Neural cell (in vitro differentiated cells): ENCODE results near the gene TMEM81. TPM values are rescaled to one million over a fixed set of nuclear protein-coding genes. Genes with fewer than 3 reads are reported as not detected.

ENCODE experiments used
- H2AFZ ChIP-seq: fragments of 200-600, 300-800 bp; sonication (generic), shearing (Covaris generic); 2 replicates; pipeline ENCODE4 v1.6.0; 2014; ENCODE audit warnings: low read depth, mild to moderate bottlenecking, antibody characterized with exemption, low read length, moderate library complexity
- H3F3A ChIP-seq: fragments of 200-600 bp; shearing (Covaris generic); 2 replicates; pipeline ENCODE4 v1.6.1; 2016; ENCODE audit warnings: mild to moderate bottlenecking, moderate library complexity, mixed read lengths, antibody characterized with exemption, low read length; ENCODE audit not compliant: insufficient read depth, poor library complexity, severe bottlenecking
- H3K27ac ChIP-seq: fragments of 200-600, 300-800 bp; sonication (generic), shearing (Covaris generic); 2 replicates; pipeline ENCODE4 v1.5.1; 2014; ENCODE audit warnings: mild to moderate bottlenecking, low read length, moderate library complexity
- H3K27me3 ChIP-seq: fragments of 300-800, 200-600 bp; sonication (generic), shearing (Covaris generic); 2 replicates; pipeline ENCODE4 v1.6.0; 2014; ENCODE audit warnings: mild to moderate bottlenecking, low read depth, low read length, moderate library complexity; ENCODE audit not compliant: insufficient read depth
- H3K36me3 ChIP-seq: fragments of 300-800, 200-600 bp; sonication (generic), shearing (Covaris generic); 2 replicates; pipeline ENCODE4 v1.5.1; 2014; ENCODE audit warnings: mild to moderate bottlenecking, antibody characterized with exemption, low read length, moderate library complexity; ENCODE audit not compliant: insufficient read depth
- H3K4me2 ChIP-seq: fragments of 300-800, 200-600 bp; sonication (generic), shearing (Covaris generic); 2 replicates; pipeline ENCODE4 v1.6.0; 2014; ENCODE audit warnings: mild to moderate bottlenecking, low read length
- H3K4me3 ChIP-seq: fragments of 300-800, 200-600 bp; sonication (generic), shearing (Covaris generic); 2 replicates; pipeline ENCODE4 v1.5.1; 2014; ENCODE audit warnings: mild to moderate bottlenecking, low read length, moderate library complexity
- H3K79me2 ChIP-seq: fragments of 200-600 bp; shearing (Covaris generic); replicated peaks from 2 replicates; pipeline ENCODE4 v1.6.0; 2014; ENCODE audit warnings: mild to moderate bottlenecking, low read length, moderate library complexity; ENCODE audit not compliant: insufficient read depth
- H3K9ac ChIP-seq: fragments of 300-800, 200-600 bp; sonication (generic), shearing (Covaris generic); 2 replicates; pipeline ENCODE4 v1.6.1; 2016; ENCODE audit warnings: mild to moderate bottlenecking, low read length, mixed read lengths
- H3K9me2 ChIP-seq: fragments of 200-600 bp; shearing (Covaris generic); 2 replicates; pipeline ENCODE4 v1.6.1; 2016; ENCODE audit warnings: mild to moderate bottlenecking, low read length, mixed read lengths; ENCODE audit not compliant: insufficient read depth
- H3K9me3 ChIP-seq: fragments of 200-600, 300-800 bp; sonication (generic), shearing (Covaris generic); 2 replicates; pipeline ENCODE4 v1.6.1; 2016; ENCODE audit warnings: mild to moderate bottlenecking, mixed run types, low read length, moderate library complexity, mixed read lengths
- H4K20me1 ChIP-seq: fragments of 200-600 bp; shearing (Covaris generic); 2 replicates; pipeline ENCODE4 v1.6.1; 2016; ENCODE audit warnings: mild to moderate bottlenecking, mixed run types; ENCODE audit not compliant: insufficient read depth
- CTCF ChIP-seq: fragments of 450-650 bp; IDR thresholded peaks from 2 replicates; pipeline ENCODE4 v1.5.1; 2014; ENCODE audit warnings: antibody characterized with exemption, mild to moderate bottlenecking, moderate library complexity; ENCODE audit not compliant: poor library complexity, severe bottlenecking
- EP300 ChIP-seq: fragments of 450-650 bp; conservative IDR thresholded peaks from 2 replicates; pipeline ENCODE4 v1.6.1; 2014; ENCODE audit warnings: antibody characterized with exemption, mild to moderate bottlenecking, moderate library complexity; ENCODE audit not compliant: poor library complexity, severe bottlenecking
- EZH2 ChIP-seq: fragments of 200-600, 300-800 bp; shearing (Covaris generic), sonication (generic); IDR thresholded peaks from 2 replicates; pipeline ENCODE4 v1.6.1; 2014; ENCODE audit warnings: antibody characterized with exemption, low read length, borderline replicate concordance, mild to moderate bottlenecking; ENCODE audit not compliant: insufficient read depth, poor library complexity, severe bottlenecking
- MXI1 ChIP-seq: fragments of 450-650 bp; conservative IDR thresholded peaks from 2 replicates; pipeline ENCODE4 v1.6.1; 2014; ENCODE audit warnings: antibody characterized with exemption, mild to moderate bottlenecking; ENCODE audit not compliant: poor library complexity, severe bottlenecking
- POLR2AphosphoS5 ChIP-seq: IDR thresholded peaks from 2 replicates; pipeline ENCODE4 v1.6.1; 2012
- RAD21 ChIP-seq: fragments of 450-650 bp; conservative IDR thresholded peaks from 2 replicates; pipeline ENCODE4 v1.6.1; 2014; ENCODE audit warnings: antibody characterized with exemption, mild to moderate bottlenecking, moderate library complexity
- SMC3 ChIP-seq: fragments of 450-650 bp; conservative IDR thresholded peaks from 2 replicates; pipeline ENCODE4 v1.6.1; 2014; ENCODE audit warnings: antibody characterized with exemption, mild to moderate bottlenecking, moderate library complexity; ENCODE audit not compliant: poor library complexity
- TAF1 ChIP-seq: IDR thresholded peaks from 2 replicates; pipeline ENCODE4 v1.6.1; 2012; ENCODE audit warnings: low read depth
- polyA minus RNA-seq: library from RNA; depleted of rRNA, polyadenylated mRNA; stranded (reverse); fragments of >200 nt; gene quantifications from 2 replicates; pipeline ENCODE4 v1.2.3, GENCODE V29; 2014
- polyA plus RNA-seq: library from polyadenylated mRNA; depleted of rRNA; stranded (reverse); fragments of >200 nt; gene quantifications from 2 replicates; pipeline ENCODE4 v1.2.3, GENCODE V29; 2014
- TF ChIP-seq, protein P1 (sequence below): IDR thresholded peaks from 2 replicates; pipeline ENCODE4 v1.6.1; 2012; ENCODE audit warnings: borderline replicate concordance

Gene TMEM81
- 7.7 and 10.1 TPM in 2 replicates for polyA plus RNA-seq
- polyA minus RNA-seq: 3.7 and 6.1 TPM in 2 replicates

GRCh38 chr1:205084360-205084759, at the start of gene TMEM81:
TMEM81 (minus strand) TSS chr1:205084460; CDS start chr1:205084320, 140 bp downstream.
- Histone ChIP-seq H3K9ac (no peak within 1 kb of the TSS), H3K27ac (no peak within 1 kb of the TSS), H3K9me3 (no peaks in the 10 kb centered on the region), H3K79me2 (no peaks in the 10 kb centered on the region), H3K9me2 (no peaks in the 10 kb centered on the region), H3K27me3 (no peaks in the 10 kb centered on the region), H2AFZ (no peak within 1 kb of the TSS), H3F3A (no peaks in the 10 kb centered on the region), H4K20me1 (no peaks in the 10 kb centered on the region), H3K36me3 (peaks cover 10% of the 10 kb centered on the region), H3K4me3 (no peak within 1 kb of the TSS), H3K4me2 (no peak within 1 kb of the TSS)
- TF ChIP-seq EZH2 (no peak), TAF1 (no peak), MXI1 (no peak), RAD21 (no peak), SMC3 (no peak), EP300 (no peak), CTCF (no peak), POLR2AphosphoS5 (no peak)
- TF ChIP-seq, protein P1, sequence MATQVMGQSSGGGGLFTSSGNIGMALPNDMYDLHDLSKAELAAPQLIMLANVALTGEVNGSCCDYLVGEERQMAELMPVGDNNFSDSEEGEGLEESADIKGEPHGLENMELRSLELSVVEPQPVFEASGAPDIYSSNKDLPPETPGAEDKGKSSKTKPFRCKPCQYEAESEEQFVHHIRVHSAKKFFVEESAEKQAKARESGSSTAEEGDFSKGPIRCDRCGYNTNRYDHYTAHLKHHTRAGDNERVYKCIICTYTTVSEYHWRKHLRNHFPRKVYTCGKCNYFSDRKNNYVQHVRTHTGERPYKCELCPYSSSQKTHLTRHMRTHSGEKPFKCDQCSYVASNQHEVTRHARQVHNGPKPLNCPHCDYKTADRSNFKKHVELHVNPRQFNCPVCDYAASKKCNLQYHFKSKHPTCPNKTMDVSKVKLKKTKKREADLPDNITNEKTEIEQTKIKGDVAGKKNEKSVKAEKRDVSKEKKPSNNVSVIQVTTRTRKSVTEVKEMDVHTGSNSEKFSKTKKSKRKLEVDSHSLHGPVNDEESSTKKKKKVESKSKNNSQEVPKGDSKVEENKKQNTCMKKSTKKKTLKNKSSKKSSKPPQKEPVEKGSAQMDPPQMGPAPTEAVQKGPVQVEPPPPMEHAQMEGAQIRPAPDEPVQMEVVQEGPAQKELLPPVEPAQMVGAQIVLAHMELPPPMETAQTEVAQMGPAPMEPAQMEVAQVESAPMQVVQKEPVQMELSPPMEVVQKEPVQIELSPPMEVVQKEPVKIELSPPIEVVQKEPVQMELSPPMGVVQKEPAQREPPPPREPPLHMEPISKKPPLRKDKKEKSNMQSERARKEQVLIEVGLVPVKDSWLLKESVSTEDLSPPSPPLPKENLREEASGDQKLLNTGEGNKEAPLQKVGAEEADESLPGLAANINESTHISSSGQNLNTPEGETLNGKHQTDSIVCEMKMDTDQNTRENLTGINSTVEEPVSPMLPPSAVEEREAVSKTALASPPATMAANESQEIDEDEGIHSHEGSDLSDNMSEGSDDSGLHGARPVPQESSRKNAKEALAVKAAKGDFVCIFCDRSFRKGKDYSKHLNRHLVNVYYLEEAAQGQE: no peak

GRCh38 chr1:205133287-205133686, 49.0 kb upstream of the TMEM81 start:
- no peak overlapping the region for H2AFZ ChIP-seq
- H3K9me2 ChIP-seq: no peaks in the 10 kb centered on the region
- no peak overlapping the region for H3K27ac ChIP-seq
- H3K79me2 ChIP-seq: no peaks in the 10 kb centered on the region
- H3K9me3 ChIP-seq: no peaks in the 10 kb centered on the region
- no peak overlapping the region for H3K4me3 ChIP-seq
- no peaks in the 10 kb centered on the region for H3K27me3 ChIP-seq
- H4K20me1 ChIP-seq: no peaks in the 10 kb centered on the region
- TF ChIP-seq, protein P1: no peak
- TF ChIP-seq RAD21 (no peak), EP300 (no peak), POLR2AphosphoS5 (no peak), TAF1 (no peak), MXI1 (no peak), CTCF (no peak), EZH2 (no peak), SMC3 (no peak)
- no peaks in the 10 kb centered on the region for H3K36me3 ChIP-seq
- no peak overlapping the region for H3K9ac ChIP-seq
- no peaks in the 10 kb centered on the region for H3F3A ChIP-seq
- H3K4me2 ChIP-seq: no peak overlapping the region
